Transverse colon (tissue), 4 donors: ENCODE results near the gene IGF2BP2. TPM values are rescaled to one million over a fixed set of nuclear protein-coding genes. Genes with fewer than 3 reads are reported as not detected.

ENCODE experiments used
- DNase-seq: peaks from one replicate; pipeline ENCODE4 v3.0.0-alpha.2; 2019
- H3K27ac ChIP-seq, 4 donors: fragments of 200-600 bp; sonication (generic); 2 replicates each; pipeline ENCODE4 v1.5.1; 2016 to 2018; ENCODE audit warnings: inconsistent platforms in 4 of 4
- H3K27me3 ChIP-seq: fragments of 200-600 bp; sonication (generic); 2 replicates; pipeline ENCODE4 v1.5.1; 2017; ENCODE audit warnings: inconsistent platforms
- H3K36me3 ChIP-seq, 4 donors: fragments of 200-600 bp; sonication (generic); 2 replicates each; pipeline ENCODE4 v1.5.1; 2017 to 2019; ENCODE audit warnings: inconsistent platforms in 4 of 4
- H3K4me1 ChIP-seq, 4 donors: fragments of 200-600 bp; sonication (generic); 2 replicates each; pipeline ENCODE4 v1.5.1; 2017 to 2020; ENCODE audit warnings: inconsistent platforms in 4 of 4
- H3K4me3 ChIP-seq, 4 donors: fragments of 200-600 bp; sonication (generic); 1 replicate in 1 of 4; 2 replicates in 3 of 4; pipeline versions ENCODE4 v1.5.1 to v1.6.1; 2017 to 2019; ENCODE audit warnings: inconsistent platforms in 4 of 4
- H3K9me3 ChIP-seq, 2 donors: fragments of 200-600 bp; sonication (generic); 2 replicates each; pipeline ENCODE4 v1.5.1; 2017 to 2019; ENCODE audit warnings: inconsistent platforms in 2 of 2
- CTCF ChIP-seq, 5 experiments: fragments of 200-600 bp in 3 of 5; fragments of 450-650 bp in 2 of 5; sonication (generic) in 3 of 5; IDR thresholded peaks; 1 replicate in 2 of 5; 2 replicates in 3 of 5; pipeline ENCODE4 v1.5.1; 2016 to 2017; ENCODE audit warnings: antibody characterized with exemption in 5 of 5, inconsistent platforms in 3 of 5, mild to moderate bottlenecking in 2 of 5, moderate library complexity in 1 of 5
- EP300 ChIP-seq: sonication (generic); formaldehyde crosslinking; IDR thresholded peaks from one replicate; pipeline ENCODE4 v1.6.1; 2017; ENCODE audit warnings: antibody characterized with exemption, low read depth
- POLR2A ChIP-seq: fragments of 450-650 bp; IDR thresholded peaks from one replicate; pipeline ENCODE4 v1.6.1; 2016; ENCODE audit warnings: antibody characterized with exemption, mild to moderate bottlenecking, moderate library complexity
- POLR2AphosphoS5 ChIP-seq, 3 donors: sonication (generic); formaldehyde crosslinking; IDR thresholded peaks; one replicate each; pipeline ENCODE4 v1.6.1; 2016; ENCODE audit warnings: antibody characterized with exemption in 3 of 3
- WGBS, 2 donors: methylation state at CpG; one replicate each; pipeline ENCODE4 v1.1.5; 2018; ENCODE audit warnings: low coverage in 1 of 2; 5-methylcytosine and 5-hydroxymethylcytosine counted together
- in situ Hi-C, 4 donors: fragments of 200-750 bp; cut with MboI; loops; one replicate each; pipeline versions ENCODE4 v1.15.0 to v1.15.1; 2017; ENCODE audit warnings: low sequenced_read_pairs in 3 of 4, low pct_ligation_motif_present in 1 of 4, low pct_unique_long_range_greater_than_20kb in 1 of 4
- intact Hi-C: fragments of 100-400 bp; cut with DNase I; formaldehyde crosslinking; loops from one replicate; pipeline ENCODE4 v1.15.1; 2023; ENCODE audit warnings: low total_unique reads
- total RNA-seq, 4 donors: library from RNA; depleted of rRNA; stranded (reverse); fragments of >200 nt; gene quantifications; one replicate each; pipeline ENCODE4 v1.1.0, GENCODE V29; 2016

The IGF2BP2 gene
- total RNA-seq, 4 donors from 2014 or later: 51.3 to 179 (median 82.9) TPM

GRCh38 chr3:185818267-185818875 lies 6.5 kb downstream of the IGF2BP2 start:
- in situ Hi-C loops: no loop called here

GRCh38 chr3:185815391-185816282 lies 9.2 kb downstream of the IGF2BP2 start:
- intact Hi-C loops: no loop called here
- no peaks in the 10 kb centered on the region for H3K36me3 ChIP-seq
- no peaks in the 10 kb centered on the region for H3K9me3 ChIP-seq
- DNase-seq: no peak
- in situ Hi-C loops: no loop called here
- H3K4me1 ChIP-seq: no peaks in the 10 kb centered on the region
- H3K27me3 ChIP-seq: peaks cover 26% of the 10 kb centered on the region
- TF ChIP-seq POLR2A (no peak), EP300 (no peak), CTCF (IDR thresholded peaks at IDR 0.05) (no peak), POLR2AphosphoS5 (IDR thresholded peaks at IDR 0.05) (no peak)
- H3K27ac ChIP-seq: no peak overlapping the region
- no peak overlapping the region for H3K4me3 ChIP-seq
- 60 to 74% methylated on average over 5 to 11 of the region's 11 CpGs for WGBS, 2 donors

More at GRCh38 chr3:185818267-185818875, 6.5 kb downstream of the IGF2BP2 start:
- H3K4me1 ChIP-seq: peaks cover 0 to 16% (median 7%) of the 10 kb centered on the region in 4 donors
- H3K27ac ChIP-seq: no peak overlapping the region
- TF ChIP-seq POLR2AphosphoS5 (IDR thresholded peaks at IDR 0.05) (no peak), EP300 (no peak), CTCF (IDR thresholded peaks at IDR 0.05) (no peak), POLR2A (no peak)
- no peaks in the 10 kb centered on the region for H3K9me3 ChIP-seq
- intact Hi-C loops: no loop called here
- H3K4me3 ChIP-seq: no peak overlapping the region
- H3K27me3 ChIP-seq: peaks cover 53% of the 10 kb centered on the region
- no peaks in the 10 kb centered on the region for H3K36me3 ChIP-seq
- no peak for DNase-seq

- no peak overlapping the region for H3K4me3 ChIP-seq
- H3K36me3 ChIP-seq: no peaks in the 10 kb centered on the region
- peaks cover 12% of the 10 kb centered on the region for H3K27me3 ChIP-seq
- no peaks in the 10 kb centered on the region for H3K4me1 ChIP-seq
- H3K9me3 ChIP-seq: no peaks in the 10 kb centered on the region
- no peak overlapping the region for H3K27ac ChIP-seq
- TF ChIP-seq POLR2A: no peak
- TF ChIP-seq EP300: no peak
- no peak for TF ChIP-seq POLR2AphosphoS5 (IDR thresholded peaks at IDR 0.05)
- TF ChIP-seq CTCF (IDR thresholded peaks at IDR 0.05): no peak
- WGBS, 2 donors: 20 to 68% methylated on average over 1 to 4 of the region's 4 CpGs
- in situ Hi-C loops: no loop called here
- no peak for DNase-seq
- intact Hi-C loops: no loop called here
Observed at GRCh38 chr3:185813691-185814215, 11.1 kb downstream of the IGF2BP2 start.

- TF ChIP-seq POLR2A (no peak), EP300 (no peak), POLR2AphosphoS5 (IDR thresholded peaks at IDR 0.05) (no peak), CTCF (IDR thresholded peaks at IDR 0.05) (no peak)
- H3K9me3 ChIP-seq: no peaks in the 10 kb centered on the region
- DNase-seq: no peak
- no peak overlapping the region for H3K27ac ChIP-seq
- 75 to 81% methylated on average over 2 of the region's 2 CpGs for WGBS, 2 donors
- intact Hi-C loops (no loop called here), in situ Hi-C loops (no loop called here)
- H3K4me3 ChIP-seq: no peak overlapping the region
- H3K27me3 ChIP-seq: peaks cover 7% of the 10 kb centered on the region
- H3K36me3 ChIP-seq: no peaks in the 10 kb centered on the region
- no peaks in the 10 kb centered on the region for H3K4me1 ChIP-seq
Observed at GRCh38 chr3:185813205-185813604, 11.6 kb downstream of the IGF2BP2 start.
